ENCODE data around the gene DNAH1.
"Not testable (repeated sequence)": the region's sequence is repeated elsewhere in the genome, so short reads cannot be mapped to it uniquely, and the experiment has no call there.

Gene DNAH1

DNA sequence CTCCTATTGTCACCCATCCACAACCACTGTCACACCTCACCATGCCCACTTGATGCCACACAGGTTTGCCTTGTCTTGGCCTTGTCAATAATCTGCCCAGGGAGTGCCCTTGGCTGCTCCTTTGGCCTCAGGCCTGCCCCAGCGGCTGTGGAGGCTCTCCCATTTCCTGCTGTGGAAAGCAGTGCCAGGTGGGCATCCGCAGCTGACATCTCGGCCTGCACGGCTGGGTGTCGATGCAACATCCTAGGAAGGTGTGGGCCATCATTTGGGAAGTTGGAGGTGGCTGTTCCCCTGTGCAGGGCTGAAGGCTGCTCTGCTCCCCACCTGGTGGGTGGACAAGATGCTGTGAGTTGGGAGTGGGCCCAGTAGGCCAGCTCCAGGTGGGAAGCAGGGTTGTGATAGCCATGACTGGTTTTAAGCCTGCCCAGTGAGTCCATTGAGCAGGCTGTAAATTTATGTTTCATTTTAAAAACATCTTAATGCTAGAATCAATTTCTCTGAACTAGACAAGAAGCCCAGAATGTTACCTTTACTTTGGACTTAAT lies 12.5 kb downstream of the DNAH1 start:
- TF ChIP-seq ZNF274 (IDR thresholded peaks at IDR 0.05; ENCODE audit: low read depth, low read length), result no peak
- H3K4me3 ChIP-seq (ENCODE audit: low read length), result no peak overlapping the region

DNA sequence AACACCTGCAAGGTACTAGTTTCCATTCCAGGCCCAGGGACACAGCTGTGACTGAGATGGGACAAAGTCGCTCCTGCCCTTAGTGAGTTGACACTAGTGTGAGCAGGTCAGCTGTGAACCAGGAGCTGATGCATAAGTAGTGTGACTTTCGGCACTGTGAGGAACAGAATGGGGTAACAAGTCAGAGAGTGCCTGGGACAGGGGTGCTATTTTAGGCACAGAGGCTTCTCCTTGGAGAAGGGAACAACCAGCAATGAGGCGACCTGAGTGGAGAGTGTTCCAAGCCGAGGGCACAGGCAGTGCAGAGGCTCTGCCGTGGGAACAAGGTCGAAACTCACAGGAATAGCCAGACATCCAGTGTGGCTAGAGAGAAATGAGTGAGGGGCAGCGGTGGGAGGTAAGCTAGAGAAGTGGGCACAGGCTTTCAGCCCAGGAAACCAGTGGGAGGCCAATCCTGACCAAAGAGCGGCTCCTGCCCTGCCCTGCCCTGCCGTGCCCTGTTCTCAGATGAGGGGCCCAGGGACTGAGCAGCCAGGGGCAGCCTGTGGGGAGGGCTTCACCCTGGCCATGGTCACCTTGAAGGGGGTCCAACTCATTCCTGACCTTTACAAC lies 14.2 kb downstream of the DNAH1 start:
- TF ChIP-seq ZNF274 (IDR thresholded peaks at IDR 0.05; ENCODE audit: low read depth, low read length), result no peak
- no peak overlapping the region for H3K4me3 ChIP-seq (ENCODE audit: low read length)

DNA sequence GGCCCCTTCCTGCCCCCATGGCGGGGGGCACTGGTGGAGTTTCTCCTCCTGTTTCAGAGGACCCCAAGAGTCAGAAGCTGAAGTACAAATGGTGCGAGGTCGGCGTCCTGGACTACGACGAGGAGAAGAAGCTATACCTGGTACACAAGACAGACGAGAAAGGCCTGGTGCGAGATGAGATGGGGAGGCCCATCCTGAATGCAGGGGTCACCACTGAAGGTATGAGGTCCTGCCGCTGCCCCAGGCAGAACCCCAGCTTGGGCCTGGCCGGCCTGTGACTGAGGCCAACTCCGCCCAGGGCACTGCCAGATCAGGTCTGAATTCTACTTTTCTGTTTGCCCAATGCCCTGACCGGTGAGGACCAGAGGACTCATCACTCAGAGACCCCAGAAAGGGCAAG lies 15.0 kb downstream of the DNAH1 start:
- no peak overlapping the region for H3K4me3 ChIP-seq (ENCODE audit: low read length)
- TF ChIP-seq ZNF274 (IDR thresholded peaks at IDR 0.05; ENCODE audit: low read depth, low read length), result no peak

DNA sequence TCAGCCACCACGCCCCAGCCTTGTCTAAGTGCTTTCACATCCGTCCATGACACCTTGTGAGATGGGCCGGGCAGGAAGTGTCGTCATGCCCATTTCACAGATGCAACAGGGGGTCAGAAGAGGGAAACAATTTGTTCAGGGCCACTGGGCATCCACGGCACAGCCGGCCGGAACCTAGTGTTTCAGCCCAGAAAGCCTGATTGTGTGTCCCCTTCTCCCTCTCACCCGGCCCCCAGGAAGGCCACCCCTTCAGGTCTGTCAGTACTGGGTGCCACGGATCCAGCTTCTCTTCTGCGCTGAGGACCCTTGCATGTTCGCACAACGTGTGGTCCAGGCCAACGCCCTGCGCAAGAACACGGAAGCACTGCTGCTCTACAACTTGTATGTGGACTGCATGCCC lies 15.8 kb downstream of the DNAH1 start:
- no peak for TF ChIP-seq ZNF274 (IDR thresholded peaks at IDR 0.05; ENCODE audit: low read depth, low read length)
- no peak overlapping the region for H3K4me3 ChIP-seq (ENCODE audit: low read length)

DNA sequence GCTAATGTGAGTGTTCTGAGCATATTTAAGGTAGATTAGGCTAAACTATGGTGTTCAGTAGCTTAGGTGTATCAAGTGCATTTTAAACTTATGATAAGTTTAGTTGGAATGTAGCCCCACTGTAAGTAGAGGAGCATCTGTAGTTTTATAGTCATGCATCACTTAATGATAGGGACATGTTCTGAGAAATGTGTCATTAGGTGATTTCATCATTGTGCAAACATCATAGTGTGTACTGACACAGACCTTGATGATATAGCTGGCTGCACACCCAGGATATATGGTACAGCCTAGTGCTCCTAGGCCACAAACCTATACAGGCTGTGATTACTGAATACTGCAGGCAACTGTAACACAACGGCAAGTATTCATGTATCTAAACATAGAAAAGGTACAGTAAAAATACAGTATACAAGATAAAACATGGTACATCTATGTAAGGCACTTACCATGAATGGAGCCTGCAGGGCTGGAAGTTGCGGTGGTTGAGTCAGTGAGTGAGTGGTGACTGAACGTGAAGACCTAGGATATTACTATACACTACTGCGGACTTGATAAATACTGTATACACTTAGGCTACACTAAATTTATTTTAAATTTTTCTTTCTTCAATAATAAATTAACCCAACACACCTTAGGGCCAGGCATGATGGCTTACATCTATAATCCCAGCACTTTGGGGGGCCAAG lies 17.9 kb downstream of the DNAH1 start:
- no peak for TF ChIP-seq ZNF274 (IDR thresholded peaks at IDR 0.05; ENCODE audit: low read depth, low read length)
- no peak overlapping the region for H3K4me3 ChIP-seq (ENCODE audit: low read length)

DNA sequence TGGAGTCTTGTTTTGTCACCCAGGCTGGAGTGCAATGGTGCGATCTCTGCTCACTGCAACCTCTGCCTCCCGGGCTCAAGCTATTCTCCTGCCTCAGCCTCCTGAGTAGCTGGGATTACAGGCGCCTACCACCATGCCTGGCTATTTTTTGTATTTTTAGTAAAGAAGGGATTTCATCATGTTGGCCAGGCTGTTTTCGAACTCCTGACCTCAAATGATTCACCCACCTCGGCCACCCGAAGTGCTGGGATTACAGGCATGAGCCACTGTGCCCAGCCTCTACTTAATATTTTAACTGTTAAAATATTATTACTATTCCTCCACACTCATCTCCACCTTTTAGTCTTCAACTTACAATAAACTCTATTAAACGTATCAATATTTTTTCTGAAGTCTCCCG lies 22.0 kb downstream of the DNAH1 start:
- not testable (repeated sequence) for H3K4me3 ChIP-seq (ENCODE audit: low read length)

DNA sequence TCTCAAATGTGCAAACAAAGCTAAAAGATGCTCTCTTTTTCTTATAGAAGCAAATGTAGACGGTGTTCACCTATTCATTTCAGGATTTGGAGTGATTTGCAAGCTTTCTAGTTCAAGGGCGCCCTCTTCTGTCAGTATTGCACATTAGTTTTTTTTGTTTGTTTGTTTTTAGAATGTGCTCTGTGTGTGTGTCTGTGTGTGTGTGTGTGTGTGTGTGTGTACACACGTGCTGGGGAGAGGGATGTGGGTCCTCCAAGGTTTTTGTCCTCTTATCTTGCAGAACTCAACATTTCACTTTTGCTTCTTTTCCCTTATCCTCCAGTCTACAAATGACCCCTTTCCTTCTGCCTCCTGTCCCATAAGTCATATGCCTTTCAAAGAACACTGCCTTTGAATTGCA lies 23.5 kb downstream of the DNAH1 start:
- TF ChIP-seq ZNF274 (IDR thresholded peaks at IDR 0.05; ENCODE audit: low read depth, low read length), result no peak
- no peak overlapping the region for H3K4me3 ChIP-seq (ENCODE audit: low read length)

DNA sequence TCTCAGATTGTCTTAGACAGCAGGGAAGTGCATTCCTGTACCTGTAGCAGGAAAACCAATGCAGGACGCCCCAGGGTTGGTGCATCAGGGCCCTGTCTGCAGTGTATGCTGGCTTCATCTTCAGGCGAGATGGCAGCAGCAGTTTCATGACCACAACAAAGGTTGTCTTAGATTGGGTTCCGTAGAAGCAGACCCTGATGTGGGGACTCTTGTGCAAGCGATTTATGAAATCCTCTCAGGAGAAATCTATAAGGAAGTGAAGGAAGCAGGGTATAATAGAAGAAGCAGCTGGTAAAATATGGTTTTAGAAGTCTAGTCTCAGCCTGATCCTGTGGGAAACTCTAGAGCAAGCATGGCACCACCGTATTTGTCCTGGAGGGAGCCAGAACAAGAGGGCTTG lies 25.0 kb downstream of the DNAH1 start:
- TF ChIP-seq ZNF274 (IDR thresholded peaks at IDR 0.05; ENCODE audit: low read depth, low read length), result no peak
- no peak overlapping the region for H3K4me3 ChIP-seq (ENCODE audit: low read length)

DNA sequence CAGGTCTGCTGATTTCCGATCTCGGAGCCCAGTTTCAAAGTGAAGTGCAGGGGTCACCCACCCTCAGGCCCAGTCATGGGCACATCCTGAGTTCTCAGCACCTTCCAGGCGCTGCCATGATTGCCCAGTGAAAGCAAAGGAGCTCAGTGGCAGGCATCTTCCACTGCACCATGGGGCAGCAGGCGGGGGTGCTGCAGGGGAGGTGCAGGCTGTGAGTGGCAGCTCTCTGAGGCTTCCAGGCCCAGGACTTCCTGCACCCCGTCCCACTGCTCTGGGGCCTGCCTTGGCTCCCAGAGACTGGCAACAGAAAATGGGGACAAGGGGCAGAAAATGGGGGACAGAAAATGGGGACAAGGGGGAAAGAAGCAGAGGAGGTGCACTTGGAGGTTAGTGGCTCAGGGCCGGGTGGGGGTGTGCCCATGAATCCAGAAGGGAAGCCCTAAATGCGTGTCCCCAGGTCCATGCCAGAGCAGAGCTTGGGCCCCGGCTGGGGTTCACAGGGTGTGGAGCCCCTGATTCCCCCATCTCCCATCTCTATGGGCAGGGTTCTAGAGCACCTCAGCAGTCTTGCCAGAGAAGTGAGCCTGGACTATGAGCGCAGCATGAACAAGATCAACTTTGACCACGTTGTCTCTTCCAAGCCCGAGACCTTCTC lies 28.0 kb downstream of the DNAH1 start:
- no peak for TF ChIP-seq ZNF274 (IDR thresholded peaks at IDR 0.05; ENCODE audit: low read depth, low read length)
- H3K4me3 ChIP-seq (ENCODE audit: low read length), result no peak overlapping the region

DNA sequence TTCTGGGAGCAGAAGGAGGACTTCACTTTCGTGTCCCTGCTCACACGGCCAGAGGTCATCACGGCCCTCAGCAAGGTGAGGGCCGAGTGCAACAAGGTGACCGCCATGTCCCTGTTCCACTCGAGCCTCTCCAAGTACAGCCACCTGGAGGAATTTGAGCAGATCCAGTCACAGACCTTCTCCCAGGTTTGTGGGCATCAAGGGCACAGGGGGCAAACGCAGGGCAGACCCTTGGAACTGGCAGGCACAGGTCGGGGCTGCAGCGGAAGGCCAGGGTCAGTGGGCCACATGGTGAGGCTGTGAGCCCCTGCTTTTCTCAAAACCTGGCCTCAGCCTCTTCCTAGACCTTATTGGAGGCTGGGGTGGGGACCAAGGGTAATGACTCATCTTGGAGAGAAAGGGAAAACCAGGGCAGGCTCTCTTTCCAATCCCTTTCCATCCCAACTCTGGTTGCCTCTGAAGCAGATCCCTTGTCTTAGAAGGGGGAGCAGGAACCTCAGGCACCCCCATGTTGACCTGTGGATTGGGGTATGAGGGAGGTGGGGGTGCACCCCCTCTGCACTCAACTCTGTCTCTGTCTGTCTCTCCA lies 29.5 kb downstream of the DNAH1 start:
- TF ChIP-seq ZNF274 (IDR thresholded peaks at IDR 0.05; ENCODE audit: low read depth, low read length), result no peak
- H3K4me3 ChIP-seq (ENCODE audit: low read length), result no peak overlapping the region

DNA sequence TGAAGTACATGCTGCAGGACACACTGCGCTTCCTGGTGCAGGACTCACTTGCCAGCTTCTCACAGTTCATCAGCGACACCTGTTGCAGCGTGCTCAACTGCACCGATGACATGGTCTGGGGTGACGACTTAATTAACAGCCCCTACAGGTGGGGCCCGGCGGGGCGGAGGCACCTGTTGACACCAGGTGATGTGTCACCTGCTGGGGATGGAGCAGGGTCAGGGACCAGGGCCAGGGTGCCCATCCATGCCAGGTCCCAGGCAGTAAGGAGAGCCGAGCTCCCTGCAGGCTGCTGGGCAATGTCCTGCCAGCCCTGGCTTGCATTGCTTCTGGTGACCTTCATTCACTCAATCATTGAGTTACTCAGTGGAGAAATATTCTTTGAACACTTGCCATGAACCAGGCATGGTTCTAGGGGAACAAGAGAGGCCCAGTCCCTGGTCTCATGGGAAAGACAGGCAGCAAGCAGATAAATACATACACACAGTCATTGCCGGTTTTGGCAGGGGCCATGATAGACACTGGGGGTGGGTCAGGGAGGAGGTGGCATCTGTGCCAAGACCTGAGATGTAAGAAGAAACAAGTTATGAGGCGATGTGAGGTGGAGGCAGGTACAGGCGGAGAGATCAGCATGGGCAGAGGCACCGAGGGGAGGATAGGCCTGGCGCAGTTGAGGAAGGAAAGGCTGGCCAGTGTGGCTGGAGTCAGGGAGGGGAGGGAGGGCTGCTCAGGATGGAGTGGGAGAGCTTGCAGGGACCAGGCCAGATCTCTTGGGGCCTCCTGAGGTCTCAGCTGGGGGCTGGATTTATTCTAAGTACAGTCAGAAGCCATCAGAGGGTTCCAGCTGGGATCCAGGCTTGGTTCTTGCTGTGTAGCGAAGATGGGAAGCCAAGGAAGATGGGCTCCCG lies 30.8 kb downstream of the DNAH1 start:
- no peak overlapping the region for H3K4me3 ChIP-seq (ENCODE audit: low read length)
- TF ChIP-seq ZNF274 (IDR thresholded peaks at IDR 0.05; ENCODE audit: low read depth, low read length), result no peak

DNA sequence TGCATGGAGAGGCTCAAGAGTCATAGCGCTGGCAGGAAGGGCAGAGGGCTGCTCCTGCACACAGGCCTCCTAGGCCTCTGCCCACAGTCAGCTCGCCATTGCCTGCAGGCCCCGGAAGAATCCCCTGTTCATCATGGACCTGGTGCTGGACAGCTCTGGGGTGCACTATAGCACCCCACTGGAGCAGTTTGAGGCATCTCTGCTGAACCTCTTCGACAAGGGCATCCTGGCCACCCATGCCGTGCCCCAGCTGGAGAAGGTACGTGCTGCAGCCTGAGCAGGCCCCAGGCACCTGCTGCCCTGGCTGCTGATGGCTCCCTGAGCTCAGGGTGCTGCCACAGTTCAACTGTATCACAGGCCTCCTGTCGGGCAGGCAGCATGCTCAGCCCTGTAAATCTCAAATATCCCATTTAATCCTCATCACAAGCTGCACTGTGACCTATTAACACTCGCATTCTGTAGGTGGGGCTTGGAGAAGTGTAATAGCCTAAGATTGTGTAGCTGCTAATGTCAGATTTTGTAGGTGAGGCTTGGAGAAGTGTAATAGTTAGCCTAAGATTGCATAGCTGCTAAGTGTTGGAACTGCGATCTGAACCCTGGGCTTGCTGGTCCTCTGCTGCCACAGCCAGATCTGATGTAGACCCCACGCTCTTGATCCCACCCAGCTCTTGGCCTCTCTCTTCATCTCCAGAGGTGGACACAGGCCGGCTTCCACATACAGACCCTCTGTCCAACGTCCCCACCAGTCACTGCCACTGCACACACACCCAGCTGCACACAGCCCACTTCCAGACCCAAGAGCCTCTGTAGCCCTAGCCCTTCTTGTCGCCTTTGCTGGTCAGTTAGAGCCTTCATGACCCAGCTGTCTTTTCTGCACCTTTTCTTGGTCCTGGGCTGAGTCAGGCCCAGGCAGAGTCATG lies 31.9 kb downstream of the DNAH1 start:
- H3K4me3 ChIP-seq (ENCODE audit: low read length), result no peak overlapping the region
- TF ChIP-seq ZNF274 (IDR thresholded peaks at IDR 0.05; ENCODE audit: low read depth, low read length), result no peak

DNA sequence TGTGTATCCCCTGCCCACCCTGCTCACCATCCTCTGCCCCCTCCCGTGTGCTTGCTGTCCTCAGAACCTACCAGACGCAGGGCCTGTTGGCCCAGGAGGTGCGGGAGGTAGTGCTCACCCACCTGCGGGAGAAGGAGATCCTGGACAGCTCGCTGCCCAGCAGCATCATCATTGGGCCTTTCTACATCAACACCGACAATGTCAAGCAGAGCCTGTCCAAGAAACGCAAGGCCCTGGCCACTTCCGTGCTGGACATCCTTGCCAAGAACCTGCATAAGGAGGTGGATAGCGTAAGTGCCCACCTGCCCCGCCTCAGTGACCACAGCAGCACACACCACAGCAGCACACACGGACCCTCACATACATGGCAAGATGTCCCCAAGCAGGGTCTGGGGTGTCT lies 33.0 kb downstream of the DNAH1 start:
- no peak for TF ChIP-seq ZNF274 (IDR thresholded peaks at IDR 0.05; ENCODE audit: low read depth, low read length)
- no peak overlapping the region for H3K4me3 ChIP-seq (ENCODE audit: low read length)

Measured in GM08714 (cell line).